Peyer's patch (tissue), 4 donors: Measurements from ENCODE around the gene WSB2. TPM values are rescaled to one million over a fixed set of nuclear protein-coding genes. Genes with fewer than 3 reads are reported as not detected.

ENCODE experiments used
- DNase-seq, 3 donors: peaks; one replicate each; pipeline ENCODE4 v3.0.0-alpha.2; 2017 to 2019
- H3K27ac ChIP-seq, 4 donors: fragments of 200-600 bp; sonication (generic); one replicate each; pipeline ENCODE4 v1.5.1; 2016 to 2019
- H3K27me3 ChIP-seq, 2 donors: fragments of 200-600 bp; sonication (generic); one replicate each; pipeline ENCODE4 v1.5.1; 2019
- H3K36me3 ChIP-seq, 3 donors: fragments of 200-600 bp; sonication (generic); one replicate each; pipeline ENCODE4 v1.5.1; 2016 to 2019
- H3K4me1 ChIP-seq, 4 donors: fragments of 200-600 bp; sonication (generic); one replicate each; pipeline ENCODE4 v1.5.1; 2016 to 2019
- H3K4me3 ChIP-seq, 4 donors: fragments of 200-600 bp; sonication (generic); 1 replicate in 3 of 4; 2 replicates in 1 of 4; pipeline ENCODE4 v1.5.1; 2016 to 2019; ENCODE audit warnings: mild to moderate bottlenecking in 1 of 4
- H3K9me3 ChIP-seq, 4 donors: fragments of 200-600 bp; sonication (generic); one replicate each; pipeline ENCODE4 v1.5.1; 2016 to 2019; ENCODE audit warnings: mild to moderate bottlenecking in 1 of 4
- CTCF ChIP-seq, 6 experiments: fragments of 450-650 bp in 4 of 6; fragments of 200-600 bp in 2 of 6; sonication (generic) in 1 of 6; IDR thresholded peaks; one replicate each; pipeline ENCODE4 v1.5.1; 2017 to 2019; ENCODE audit warnings: antibody characterized with exemption in 6 of 6, mild to moderate bottlenecking in 3 of 6, moderate library complexity in 1 of 6
- POLR2A ChIP-seq, 2 donors: fragments of 450-650 bp; IDR thresholded peaks; one replicate each; pipeline ENCODE4 v1.5.1; 2017; ENCODE audit warnings: antibody characterized with exemption in 2 of 2, mild to moderate bottlenecking in 2 of 2, moderate library complexity in 2 of 2
- total RNA-seq, 4 donors: library from RNA; depleted of rRNA; stranded (reverse); fragments of >200 nt; gene quantifications; one replicate each; pipeline ENCODE4 v1.1.0, GENCODE V29; 2016

The WSB2 gene
- total RNA-seq, 4 donors from 2014 or later: 76.7 to 146 (median 110) TPM

- TF ChIP-seq POLR2A (IDR thresholded peaks at IDR 0.05): no peak
- no peak for TF ChIP-seq CTCF (IDR thresholded peaks at IDR 0.05)
- Histone ChIP-seq H3K9me3 (no peaks in the 10 kb centered on the region), H3K36me3 (peaks cover 0 to 100% (median 0%) of the 10 kb centered on the region in 3 donors), H3K4me1 (no peaks in the 10 kb centered on the region), H3K27me3 (no peaks in the 10 kb centered on the region), H3K27ac (no peak overlapping the region), H3K4me3 (no peak overlapping the region)
- DNase-seq: no peak
These were observed 22.8 kb downstream of the WSB2 start for GRCh38 chr12:118038137-118038536.

- H3K36me3 ChIP-seq: peaks cover 0 to 100% (median 0%) of the 10 kb centered on the region in 3 donors
- no peaks in the 10 kb centered on the region for H3K4me1 ChIP-seq
- H3K9me3 ChIP-seq: no peaks in the 10 kb centered on the region
- no peaks in the 10 kb centered on the region for H3K27me3 ChIP-seq
- H3K4me3 ChIP-seq: no peak overlapping the region
- TF ChIP-seq POLR2A (IDR thresholded peaks at IDR 0.05): no peak
- TF ChIP-seq CTCF (IDR thresholded peaks at IDR 0.05): no peak
- H3K27ac ChIP-seq: no peak overlapping the region
- DNase-seq: no peak
These were observed 24.1 kb downstream of the WSB2 start for GRCh38 chr12:118036672-118037411.

- Histone ChIP-seq H3K27me3 (no peaks in the 10 kb centered on the region), H3K4me1 (no peaks in the 10 kb centered on the region), H3K27ac (no peak overlapping the region), H3K4me3 (no peak overlapping the region), H3K36me3 (peaks cover 0 to 100% (median 0%) of the 10 kb centered on the region in 3 donors), H3K9me3 (no peaks in the 10 kb centered on the region)
- TF ChIP-seq CTCF (IDR thresholded peaks at IDR 0.05) (no peak), POLR2A (IDR thresholded peaks at IDR 0.05) (no peak)
- no peak for DNase-seq
These were observed 25.6 kb downstream of the WSB2 start for GRCh38 chr12:118035190-118036041.

- Histone ChIP-seq H3K36me3 (peaks cover 0 to 98% (median 0%) of the 10 kb centered on the region in 3 donors), H3K27ac (no peak overlapping the region), H3K27me3 (no peaks in the 10 kb centered on the region), H3K9me3 (no peaks in the 10 kb centered on the region), H3K4me1 (no peaks in the 10 kb centered on the region), H3K4me3 (no peak overlapping the region)
- no peak for DNase-seq
- TF ChIP-seq POLR2A (IDR thresholded peaks at IDR 0.05): no peak
- peak in 3 of 6 experiments; percentile 32 to 39 (median 35) for TF ChIP-seq CTCF (IDR thresholded peaks at IDR 0.05)
These were observed 26.4 kb downstream of the WSB2 start for GRCh38 chr12:118034429-118035189.

- Histone ChIP-seq H3K27ac (peak overlapping the region in 1 of 4 donors; percentile 18), H3K27me3 (no peaks in the 10 kb centered on the region), H3K4me1 (no peaks in the 10 kb centered on the region), H3K36me3 (peaks cover 0 to 96% (median 0%) of the 10 kb centered on the region in 3 donors), H3K4me3 (no peak overlapping the region), H3K9me3 (no peaks in the 10 kb centered on the region)
- no peak for DNase-seq
- TF ChIP-seq POLR2A (IDR thresholded peaks at IDR 0.05): no peak
- TF ChIP-seq CTCF (IDR thresholded peaks at IDR 0.05): no peak
These were observed 27.1 kb downstream of the WSB2 start for GRCh38 chr12:118033902-118034301.
